Transverse colon (tissue), 4 donors: ENCODE measurements around the gene ZDHHC14.

Source experiments
- CTCF ChIP-seq, 5 experiments: fragments of 200-600 bp in 3 of 5; fragments of 450-650 bp in 2 of 5; sonication (generic) in 3 of 5; IDR thresholded peaks; 1 replicate in 2 of 5; 2 replicates in 3 of 5; pipeline ENCODE4 v1.5.1; 2016 to 2017; ENCODE audit warnings: antibody characterized with exemption in 5 of 5, inconsistent platforms in 3 of 5, mild to moderate bottlenecking in 2 of 5, moderate library complexity in 1 of 5
- EP300 ChIP-seq: sonication (generic); formaldehyde crosslinking; IDR thresholded peaks from one replicate; pipeline ENCODE4 v1.6.1; 2017; ENCODE audit warnings: antibody characterized with exemption, low read depth
- POLR2A ChIP-seq: fragments of 450-650 bp; IDR thresholded peaks from one replicate; pipeline ENCODE4 v1.6.1; 2016; ENCODE audit warnings: antibody characterized with exemption, mild to moderate bottlenecking, moderate library complexity
- POLR2AphosphoS5 ChIP-seq, 3 donors: sonication (generic); formaldehyde crosslinking; IDR thresholded peaks; one replicate each; pipeline ENCODE4 v1.6.1; 2016; ENCODE audit warnings: antibody characterized with exemption in 3 of 3

- TF ChIP-seq POLR2AphosphoS5 (IDR thresholded peaks at IDR 0.05) (no peak), CTCF (IDR thresholded peaks at IDR 0.05) (no peak), POLR2A (no peak), EP300 (no peak)
Measured at GRCh38 chr6:157606516-157606915, 225.5 kb downstream of the ZDHHC14 start.
